Neural progenitor cell (in vitro differentiated cells): ENCODE results near the gene BMP2K. TPM values are rescaled to one million over a fixed set of nuclear protein-coding genes. Genes with fewer than 3 reads are reported as not detected.

Experiments
- DNase-seq: peaks from one replicate; pipeline ENCODE4 v3.0.0-alpha.2; 2016; ENCODE audit warnings: low spot score
- H2AFZ ChIP-seq: fragments of 200-600 bp; sonication (generic); replicated peaks from 2 replicates; pipeline ENCODE4 v1.6.1; 2016; ENCODE audit warnings: antibody characterized with exemption
- H3F3A ChIP-seq: fragments of 200-600 bp; sonication (generic); 2 replicates; pipeline ENCODE4 v1.6.1; 2016; ENCODE audit warnings: antibody characterized with exemption, low read depth
- H3K27ac ChIP-seq: fragments of 200-600 bp; sonication (generic); 2 replicates; pipeline ENCODE4 v1.5.1; 2016; ENCODE audit warnings: mild to moderate bottlenecking
- H3K27me3 ChIP-seq: fragments of 200-600 bp; sonication (generic); 2 replicates; pipeline ENCODE4 v1.6.1; 2016; ENCODE audit warnings: mild to moderate bottlenecking, moderate library complexity
- H3K36me3 ChIP-seq: fragments of 200-600 bp; sonication (generic); 2 replicates; pipeline ENCODE4 v1.5.1; 2016
- H3K4me1 ChIP-seq: fragments of 200-600 bp; sonication (generic); 2 replicates; pipeline ENCODE4 v1.6.1; 2016; ENCODE audit warnings: mixed run types
- H3K4me2 ChIP-seq: fragments of 200-600 bp; sonication (generic); 2 replicates; pipeline ENCODE4 v1.6.1; 2016
- H3K4me3 ChIP-seq: fragments of 200-600 bp; sonication (generic); 2 replicates; pipeline ENCODE4 v1.5.1; 2016
- H3K79me2 ChIP-seq: fragments of 200-600 bp; sonication (generic); 2 replicates; pipeline ENCODE4 v1.6.1; 2016; ENCODE audit warnings: low read depth
- H3K9ac ChIP-seq: fragments of 200-600 bp; sonication (generic); 2 replicates; pipeline ENCODE4 v1.6.1; 2016
- H3K9me3 ChIP-seq: fragments of 200-600 bp; sonication (generic); 2 replicates; pipeline ENCODE4 v1.5.1; 2016; ENCODE audit warnings: low read depth
- H4K20me1 ChIP-seq: fragments of 200-600 bp; sonication (generic); 2 replicates; pipeline ENCODE4 v1.6.1; 2016; ENCODE audit warnings: low read depth
- H3K27ac Mint-ChIP-seq: 3 replicates; pipeline ENCODE4 v1.8.0; 2021; ENCODE audit warnings: mixed read lengths
- H3K27me3 Mint-ChIP-seq: 2 replicates; pipeline ENCODE4 v1.8.0; 2022; ENCODE audit warnings: low read depth, mild to moderate bottlenecking, inconsistent platforms, moderate library complexity, mixed read lengths; ENCODE audit not compliant: insufficient read depth
- H3K36me3 Mint-ChIP-seq: 3 replicates; pipeline ENCODE4 v1.8.0; 2021; ENCODE audit warnings: mixed read lengths
- H3K4me1 Mint-ChIP-seq: 3 replicates; pipeline ENCODE4 v1.8.0; 2021; ENCODE audit warnings: mixed read lengths
- H3K4me3 Mint-ChIP-seq: 3 replicates; pipeline ENCODE4 v1.8.0; 2021; ENCODE audit warnings: mild to moderate bottlenecking, moderate library complexity, mixed read lengths
- H3K9me3 Mint-ChIP-seq: 3 replicates; pipeline ENCODE4 v1.8.0; 2020; ENCODE audit warnings: mixed read lengths
- CTCF ChIP-seq: fragments of 200-600 bp; sonication (generic); IDR thresholded peaks from 2 replicates; pipeline ENCODE4 v1.5.1; 2017; ENCODE audit warnings: antibody characterized with exemption, mild to moderate bottlenecking
- EZH2 ChIP-seq: fragments of 200-600 bp; sonication (generic); IDR thresholded peaks from 2 replicates; pipeline ENCODE4 v1.6.1; 2017; ENCODE audit warnings: antibody characterized with exemption, mild to moderate bottlenecking, moderate library complexity
- EZH2phosphoT487 ChIP-seq: fragments of 200-600 bp; sonication (generic); IDR thresholded peaks from 2 replicates; pipeline ENCODE4 v1.6.1; 2017; ENCODE audit warnings: antibody characterized with exemption
- total RNA-seq: library from RNA; depleted of rRNA; stranded (reverse); fragments of >200 nt; gene quantifications from 2 replicates; pipeline ENCODE4 v1.2.3, GENCODE V29; 2015; ENCODE audit warnings: low replicate concordance

Gene BMP2K
- total RNA-seq, 1 donor from 2014 or later: 62.0 TPM

GRCh38 chr4:78737973-78738372, 38.2 kb upstream of the BMP2K start:
- Histone ChIP-seq H3K79me2 (no peaks in the 10 kb centered on the region), H2AFZ (no peak overlapping the region), H4K20me1 (no peaks in the 10 kb centered on the region), H3K9ac (no peak overlapping the region), H3K4me1 (peaks cover 4% of the 10 kb centered on the region), H3K27me3 (no peaks in the 10 kb centered on the region), H3F3A (no peaks in the 10 kb centered on the region), H3K36me3 (no peaks in the 10 kb centered on the region), H3K9me3 (no peaks in the 10 kb centered on the region), H3K4me2 (no peak overlapping the region), H3K27ac (no peak overlapping the region), H3K4me3 (no peak overlapping the region)
- Mint-ChIP-seq H3K9me3 (no peaks in the 10 kb centered on the region), H3K4me3 (no peak overlapping the region), H3K36me3 (no peaks in the 10 kb centered on the region), H3K4me1 (no peaks in the 10 kb centered on the region), H3K27ac (no peak overlapping the region), H3K27me3 (no peaks in the 10 kb centered on the region)
- no peak for DNase-seq
- no peak for TF ChIP-seq EZH2
- no peak for TF ChIP-seq EZH2phosphoT487
- TF ChIP-seq CTCF: no peak

- H3K9me3 Mint-ChIP-seq: no peaks in the 10 kb centered on the region
- H3K4me1 Mint-ChIP-seq: no peaks in the 10 kb centered on the region
- no peak overlapping the region for H3K27ac Mint-ChIP-seq
- H3K36me3 Mint-ChIP-seq: no peaks in the 10 kb centered on the region
- TF ChIP-seq CTCF (no peak), EZH2phosphoT487 (no peak), EZH2 (no peak)
- no peaks in the 10 kb centered on the region for H4K20me1 ChIP-seq
- no peak overlapping the region for H3K4me3 Mint-ChIP-seq
- H3K4me1 ChIP-seq: no peaks in the 10 kb centered on the region
- no peak overlapping the region for H3K27ac ChIP-seq
- H2AFZ ChIP-seq: peak overlapping the region; percentile 1
- H3K27me3 ChIP-seq: no peaks in the 10 kb centered on the region
- no peak overlapping the region for H3K4me2 ChIP-seq
- no peak overlapping the region for H3K9ac ChIP-seq
- no peaks in the 10 kb centered on the region for H3K36me3 ChIP-seq
- H3F3A ChIP-seq: no peaks in the 10 kb centered on the region
- no peaks in the 10 kb centered on the region for H3K79me2 ChIP-seq
- no peaks in the 10 kb centered on the region for H3K27me3 Mint-ChIP-seq
- H3K9me3 ChIP-seq: no peaks in the 10 kb centered on the region
- no peak overlapping the region for H3K4me3 ChIP-seq
- no peak for DNase-seq
These were observed 33.9 kb upstream of the BMP2K start for GRCh38 chr4:78742300-78742699.

GRCh38 chr4:78747475-78747922, 28.7 kb upstream of the BMP2K start:
- Histone ChIP-seq H3K4me3 (no peak overlapping the region), H3K9me3 (no peaks in the 10 kb centered on the region), H3K4me2 (no peak overlapping the region), H3K27ac (no peak overlapping the region), H3K36me3 (no peaks in the 10 kb centered on the region), H4K20me1 (no peaks in the 10 kb centered on the region), H2AFZ (no peak overlapping the region), H3K27me3 (no peaks in the 10 kb centered on the region), H3K9ac (no peak overlapping the region), H3K79me2 (no peaks in the 10 kb centered on the region), H3F3A (no peaks in the 10 kb centered on the region), H3K4me1 (no peaks in the 10 kb centered on the region)
- no peak for DNase-seq
- TF ChIP-seq EZH2phosphoT487 (no peak), EZH2 (no peak), CTCF (no peak)
- Mint-ChIP-seq H3K36me3 (no peaks in the 10 kb centered on the region), H3K4me3 (no peak overlapping the region), H3K9me3 (no peaks in the 10 kb centered on the region), H3K27ac (no peak overlapping the region), H3K27me3 (peaks cover 2% of the 10 kb centered on the region), H3K4me1 (no peaks in the 10 kb centered on the region)
